ENCODE data around the gene FOXP3.

GRCh38 chrX:49233887-49234555 lies 30.5 kb downstream of the FOXP3 start:
- TF ChIP-seq CTCF (IDR thresholded peaks at IDR 0.05; ENCODE audit: borderline replicate concordance, extremely low read depth, low read length, poor library complexity, severe bottlenecking) (no peak), EZH2 (IDR thresholded peaks at IDR 0.05; ENCODE audit: borderline replicate concordance, low read depth, low read length, severe bottlenecking) (no peak)
